ENCODE measurements around the gene ZNF778. TPM values are rescaled to one million over a fixed set of nuclear protein-coding genes. Genes with fewer than 3 reads are reported as not detected.

Gene ZNF778
- total and polyA plus RNA-seq, 2 of the 13 experiments (the other 11 are each of a cell fraction or from before 2014, with no cell fraction given) = 3.8 to 7.2 TPM

GRCh38 chr16:89241187-89242007 lies 23.9 kb downstream of the ZNF778 start (continued):
- TF ChIP-seq FOXO4 (CRISPR knock-in tag; conservative IDR thresholded peaks at IDR 0.05) = no peak
- TF ChIP-seq MLX (CRISPR knock-in tag; IDR thresholded peaks at IDR 0.05) = peak; percentile 23; the same call in 1 of the 2 replicates
- no peak for TF ChIP-seq GZF1 (CRISPR knock-in tag; IDR thresholded peaks at IDR 0.05)
- no peak for TF ChIP-seq MBNL3 (CRISPR knock-in tag; conservative IDR thresholded peaks at IDR 0.05)
- peak; percentile 71; the same call in 1 of the 2 replicates for TF ChIP-seq ZNF451 (CRISPR knock-in tag; IDR thresholded peaks at IDR 0.05)
- no peak for TF ChIP-seq ZBTB49 (CRISPR knock-in tag; IDR thresholded peaks at IDR 0.05; ENCODE audit: borderline replicate concordance)
- no peak for TF ChIP-seq RNF219 (CRISPR knock-in tag; IDR thresholded peaks at IDR 0.05)
- no peak for TF ChIP-seq FOSL1 (CRISPR knock-in tag; IDR thresholded peaks at IDR 0.05; ENCODE audit: borderline replicate concordance)
- peak; percentile 96 for TF ChIP-seq NR2C2 (CRISPR knock-in tag; IDR thresholded peaks at IDR 0.05; ENCODE audit: borderline replicate concordance)
- TF ChIP-seq PAXIP1 (CRISPR knock-in tag; conservative IDR thresholded peaks at IDR 0.05) = peak; percentile 49; the same call in 1 of the 2 replicates
- TF ChIP-seq ZNF800 (CRISPR knock-in tag; IDR thresholded peaks at IDR 0.05) = peak; percentile 72; the same call in 1 of the 2 replicates
- TF ChIP-seq RFXANK (CRISPR knock-in tag; IDR thresholded peaks at IDR 0.05) = peak; percentile 89; the same call in 1 of the 2 replicates
- peak; percentile 95; the same call in 1 of the 2 replicates for TF ChIP-seq SAFB2 (CRISPR knock-in tag; IDR thresholded peaks at IDR 0.05; ENCODE audit: borderline replicate concordance, low read depth)
- peak; percentile 87 for TF ChIP-seq CCDC6 (CRISPR knock-in tag; IDR thresholded peaks at IDR 0.05)

Data from HepG2 (cell line).